Heart left ventricle (tissue), 13 donors: ENCODE measurements around the gene KCNS3.

Experiments used
- CTCF ChIP-seq, 12 donors: fragments of 200-600 bp; sonication (generic) in 4 of 12; IDR thresholded peaks; one replicate each; pipeline versions ENCODE4 v1.5.0 to v1.8.0; 2018 to 2022; ENCODE audit warnings: antibody characterized with exemption in 12 of 12, mild to moderate bottlenecking in 5 of 12
- POLR2A ChIP-seq, 2 donors: fragments of 450-650 bp; IDR thresholded peaks; one replicate each; pipeline ENCODE4 v1.6.1; 2017; ENCODE audit warnings: antibody characterized with exemption in 2 of 2, mild to moderate bottlenecking in 2 of 2, moderate library complexity in 2 of 2
- donor health status: ischemic (EF 13 %, LVEDD 7.1; RV severe dilation, severe dysfunction).
- donor health status: DM: no; HTN: yes; CAD: no.
- donor health status: DM: no; HTN: no; CAD: no.
- donor health status: ischemic (EF 25% LVEDD 6.9; RV normal size, moderate dysfunction).
- donor health status: ischemic (EF 25% LVEDD 5.7; RV mildly dilated, moderate dysfunction).
- donor health status: ischemic (EF 35%, LVEDD 5.7; RV mildly dilated, moderate dysfunction).
- donor health status: nonischemic (EF 11% LVEDD 7.7; RV severe dilation, severe dysfunction).
- donor health status: DM: yes; HTN: yes; CAD: no.
- donor health status: PGD.
- donor health status: ischemic (EF 29% LVEDD 5.4; RV normal size, mild dysfunction).
- donor health status: nonischemic (EF 23%, LVEDD 6.1; RV moderate dilation, normal function).

GRCh38 chr2:17972991-17973390 is 94.5 kb downstream of the KCNS3 start:
- no peak for TF ChIP-seq CTCF (IDR thresholded peaks at IDR 0.05)
- TF ChIP-seq POLR2A (IDR thresholded peaks at IDR 0.05), result no peak
